HG02973 (cell line): ENCODE measurements around the gene GABRB2.
"Not testable (repeated sequence)": the region's sequence is repeated elsewhere in the genome, so short reads cannot be mapped to it uniquely, and the experiment has no call there.

Experiments used
- ATAC-seq: cut with Tn5 transposase; IDR thresholded peaks from one replicate; pipeline ENCODE4 v1.9.1; 2021; ENCODE audit warnings: moderate library complexity; ENCODE audit not compliant: unreplicated experiment

Gene GABRB2

DNA sequence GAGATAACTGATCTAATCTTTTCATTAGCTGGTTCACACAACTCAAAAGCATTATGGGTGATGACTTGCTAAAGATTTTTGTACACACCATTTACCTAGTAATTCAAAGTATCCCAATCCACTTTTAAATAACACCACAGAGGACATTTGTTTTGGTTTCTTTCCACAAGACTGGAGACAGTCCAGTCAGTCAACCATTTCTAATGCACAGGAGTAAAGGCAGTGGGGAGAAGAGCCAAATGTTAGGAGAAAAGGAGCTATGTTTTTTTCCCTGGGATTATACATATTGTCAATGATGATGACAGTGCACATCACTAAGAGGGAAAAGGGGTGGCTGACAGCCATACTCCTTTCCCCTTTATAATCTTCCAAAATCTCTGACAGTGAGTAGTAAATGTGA, 240.9 kb downstream of the GABRB2 start:
- ATAC-seq, result no peak

DNA sequence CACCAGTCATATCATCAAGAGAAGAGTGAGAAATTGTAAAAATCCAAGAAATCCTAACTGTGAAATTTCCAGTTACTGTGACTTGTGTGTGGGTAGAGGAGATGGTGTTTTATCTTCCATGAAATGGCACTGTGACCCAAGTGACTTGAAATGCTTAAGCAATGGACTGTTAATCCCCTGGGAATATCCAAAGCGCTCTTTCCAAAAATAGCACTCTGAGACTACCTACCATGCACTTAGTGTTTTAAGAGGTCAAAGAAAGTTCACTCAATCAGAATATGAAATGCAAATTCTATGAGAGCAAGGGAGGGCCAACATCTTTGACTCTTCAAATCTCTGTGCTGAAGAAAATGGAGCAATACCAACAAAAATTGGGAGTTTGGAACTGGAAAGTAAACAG, 244.0 kb downstream of the GABRB2 start:
- ATAC-seq, result no peak

DNA sequence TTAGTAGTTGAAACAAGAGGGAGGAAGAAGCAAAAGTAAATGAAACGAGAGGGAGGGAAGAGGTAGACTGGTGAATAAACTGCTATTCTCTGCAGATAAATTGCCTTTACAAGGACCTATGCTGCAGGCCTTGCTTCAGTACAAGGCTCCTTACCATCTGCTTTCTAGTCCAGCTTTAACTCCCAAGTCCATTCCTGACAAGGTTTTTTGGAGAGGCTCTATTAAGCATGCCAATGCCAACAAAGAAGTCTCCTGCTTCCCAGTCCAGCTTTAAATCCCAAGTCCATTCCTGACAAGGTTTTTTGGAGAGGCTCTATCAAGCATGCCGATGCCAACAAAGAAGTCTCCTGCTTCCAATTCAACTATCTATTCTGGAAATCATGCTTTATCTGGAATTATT, 244.9 kb downstream of the GABRB2 start:
- no peak for ATAC-seq

DNA sequence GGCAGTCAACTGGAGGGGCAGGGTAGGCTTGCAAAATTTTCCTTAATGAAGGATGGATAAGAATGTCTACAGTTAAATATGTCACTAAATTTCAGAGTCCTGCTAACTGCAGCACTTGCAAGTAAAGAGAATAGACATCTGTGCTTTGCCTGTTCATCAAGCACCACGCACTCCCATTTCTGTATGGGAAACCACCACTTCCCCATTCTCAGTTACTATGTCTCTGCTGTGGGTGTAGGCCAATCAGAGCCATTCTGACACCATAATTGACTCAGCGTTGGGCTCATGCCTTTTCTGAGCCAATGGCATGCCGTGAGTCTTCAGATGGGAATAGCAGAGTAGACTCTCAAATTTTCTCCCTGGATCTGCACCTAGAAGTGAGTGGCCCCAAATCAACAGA, 247.5 kb downstream of the GABRB2 start:
- ATAC-seq, result peak; percentile 95

DNA sequence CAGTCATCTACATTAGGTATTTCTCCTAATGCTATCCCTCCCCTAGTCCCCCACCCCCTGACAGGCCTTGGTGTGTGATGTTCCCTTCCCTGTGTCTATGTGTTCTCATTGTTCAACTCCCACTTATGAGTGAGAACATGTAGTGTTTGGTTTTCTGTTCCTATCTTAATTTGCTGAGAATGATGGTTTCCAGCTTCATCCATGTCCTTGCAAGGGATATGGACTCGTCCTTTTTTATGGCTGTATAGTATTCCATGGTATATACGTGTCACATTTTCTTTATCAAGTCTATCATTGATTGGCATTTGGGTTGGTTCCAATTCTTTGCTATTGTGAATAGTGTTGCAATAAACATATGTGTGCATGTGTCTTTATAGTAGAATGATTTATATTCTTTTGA, 249.1 kb downstream of the GABRB2 start:
- not testable (repeated sequence) for ATAC-seq

DNA sequence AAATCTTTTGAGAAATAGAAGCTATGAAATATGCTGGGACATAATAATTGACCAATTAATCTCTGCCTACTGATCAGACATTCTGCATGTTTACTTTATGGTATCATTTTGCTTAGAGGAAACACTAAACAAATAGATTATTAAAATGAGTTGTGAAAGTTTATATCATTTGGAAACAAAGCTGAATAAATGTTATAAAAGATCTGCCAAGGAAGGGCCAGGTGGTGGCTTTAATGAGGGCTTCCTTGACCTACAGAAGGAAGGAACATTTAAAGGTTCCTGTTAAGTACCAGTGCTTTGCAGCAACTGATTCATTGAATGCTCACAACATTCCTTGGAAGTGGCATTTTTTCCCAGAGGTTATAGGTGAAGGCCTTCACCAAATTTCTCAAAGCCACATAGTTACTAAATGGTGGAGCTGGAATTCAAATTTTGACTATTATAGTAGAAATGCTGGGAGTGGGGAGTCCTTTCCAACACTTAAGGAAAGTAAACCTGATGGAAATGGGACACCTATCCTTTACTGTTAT, 250.7 kb downstream of the GABRB2 start:
- no peak for ATAC-seq

DNA sequence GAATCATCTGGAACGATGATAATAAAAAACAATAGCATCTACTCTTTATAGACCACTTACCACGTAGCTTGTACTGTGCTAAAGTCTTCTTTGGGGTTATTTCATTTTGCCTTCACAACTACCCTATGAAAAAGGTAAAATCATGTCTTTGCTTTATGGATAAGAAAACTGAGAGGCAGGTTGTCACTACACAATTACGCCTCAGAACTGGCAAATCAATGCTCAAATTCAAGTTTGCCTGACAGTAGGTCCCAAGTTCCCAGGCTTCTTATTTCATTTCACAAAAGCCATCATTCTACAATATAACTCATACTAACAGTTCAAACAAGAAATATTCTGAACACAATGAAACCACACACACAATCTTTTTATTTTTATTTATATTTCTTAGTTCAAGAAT, 258.5 kb downstream of the GABRB2 start:
- ATAC-seq, result no peak

DNA sequence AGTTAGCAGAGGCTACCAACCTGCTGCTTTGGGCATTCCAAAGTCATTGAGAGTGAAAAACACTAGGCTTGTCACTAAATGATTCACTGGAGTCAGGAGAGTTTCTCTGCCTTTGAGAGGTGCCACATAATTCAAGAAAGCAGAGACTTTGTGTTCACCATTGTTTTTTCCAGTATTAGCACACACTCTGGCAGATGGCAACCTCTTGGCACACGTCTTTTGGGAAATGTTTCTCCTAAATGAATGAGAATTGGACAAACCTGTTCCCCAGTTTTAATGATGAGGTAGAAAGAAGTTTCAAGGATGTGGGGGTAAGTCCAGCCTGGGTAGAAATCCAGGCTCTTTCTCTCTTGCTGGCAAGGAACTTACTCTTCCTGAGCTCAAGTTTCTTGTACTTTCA, 259.1 kb downstream of the GABRB2 start:
- ATAC-seq, result no peak

DNA sequence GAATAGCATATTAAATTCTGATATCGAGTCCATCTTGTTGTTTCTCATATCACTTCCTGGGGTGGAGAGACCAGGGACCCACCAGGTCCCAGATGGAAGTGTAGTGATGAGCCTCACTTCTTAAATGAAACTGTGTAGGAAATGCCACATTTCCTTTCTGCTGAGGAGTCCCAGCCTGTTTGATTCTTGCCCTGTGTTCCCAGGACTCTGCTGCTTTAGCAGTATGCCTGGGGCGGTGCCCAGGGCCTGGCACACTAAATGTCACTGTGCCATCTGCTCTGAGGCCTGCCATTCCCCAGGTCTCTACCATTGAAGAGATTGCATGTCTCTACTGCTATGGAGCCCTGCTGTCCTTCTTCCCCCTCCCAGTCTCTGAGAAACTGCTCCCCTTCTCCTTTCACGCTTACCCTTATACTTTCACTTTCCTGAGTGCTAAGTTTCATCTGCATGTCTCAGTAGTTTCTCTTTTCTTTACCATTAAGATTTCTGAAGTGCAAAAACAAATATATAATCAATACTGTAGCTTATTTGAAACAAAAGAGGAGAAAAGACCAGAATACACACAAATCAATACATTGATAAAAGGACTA, 260.4 kb downstream of the GABRB2 start:
- ATAC-seq, result peak; percentile 98

DNA sequence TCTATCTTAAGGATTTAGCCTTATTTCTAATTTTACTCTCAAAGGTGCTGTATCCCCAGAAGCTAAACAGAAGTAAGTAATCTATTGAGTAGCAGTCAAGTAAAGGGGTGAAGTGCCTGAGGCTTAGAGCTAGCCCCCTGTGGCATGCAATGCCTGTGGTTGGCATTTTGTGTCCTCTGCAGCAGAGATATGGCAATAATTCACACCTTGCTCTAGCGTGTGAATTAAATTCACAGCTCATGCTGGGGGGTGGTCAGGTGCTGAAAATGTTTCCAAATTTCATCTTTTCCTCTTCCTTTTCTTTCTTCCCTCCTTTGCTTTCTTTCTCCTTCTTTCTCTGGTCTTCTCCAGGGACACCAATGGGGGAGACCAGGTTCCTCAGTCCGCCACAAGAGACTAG, 262.1 kb downstream of the GABRB2 start:
- ATAC-seq, result no peak

DNA sequence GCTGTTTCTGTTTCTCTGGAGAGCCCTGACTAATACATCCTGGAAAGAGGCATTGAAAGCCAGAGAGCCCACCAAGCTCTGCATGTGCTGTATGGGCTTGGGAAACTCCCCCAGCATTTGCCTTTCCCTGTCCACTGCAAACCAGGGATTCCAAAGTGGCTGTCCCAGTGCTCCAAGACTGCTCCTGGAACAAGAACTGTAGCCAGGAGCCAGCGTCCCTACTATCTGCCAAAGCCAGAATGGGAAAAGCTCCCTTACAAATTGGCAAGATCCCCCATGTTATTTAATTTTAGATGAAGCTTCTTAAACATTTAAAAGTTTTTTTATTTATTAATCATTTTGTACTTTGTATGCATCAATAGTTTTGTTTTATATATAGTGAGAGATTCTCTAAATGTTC, 263.2 kb downstream of the GABRB2 start:
- no peak for ATAC-seq

DNA sequence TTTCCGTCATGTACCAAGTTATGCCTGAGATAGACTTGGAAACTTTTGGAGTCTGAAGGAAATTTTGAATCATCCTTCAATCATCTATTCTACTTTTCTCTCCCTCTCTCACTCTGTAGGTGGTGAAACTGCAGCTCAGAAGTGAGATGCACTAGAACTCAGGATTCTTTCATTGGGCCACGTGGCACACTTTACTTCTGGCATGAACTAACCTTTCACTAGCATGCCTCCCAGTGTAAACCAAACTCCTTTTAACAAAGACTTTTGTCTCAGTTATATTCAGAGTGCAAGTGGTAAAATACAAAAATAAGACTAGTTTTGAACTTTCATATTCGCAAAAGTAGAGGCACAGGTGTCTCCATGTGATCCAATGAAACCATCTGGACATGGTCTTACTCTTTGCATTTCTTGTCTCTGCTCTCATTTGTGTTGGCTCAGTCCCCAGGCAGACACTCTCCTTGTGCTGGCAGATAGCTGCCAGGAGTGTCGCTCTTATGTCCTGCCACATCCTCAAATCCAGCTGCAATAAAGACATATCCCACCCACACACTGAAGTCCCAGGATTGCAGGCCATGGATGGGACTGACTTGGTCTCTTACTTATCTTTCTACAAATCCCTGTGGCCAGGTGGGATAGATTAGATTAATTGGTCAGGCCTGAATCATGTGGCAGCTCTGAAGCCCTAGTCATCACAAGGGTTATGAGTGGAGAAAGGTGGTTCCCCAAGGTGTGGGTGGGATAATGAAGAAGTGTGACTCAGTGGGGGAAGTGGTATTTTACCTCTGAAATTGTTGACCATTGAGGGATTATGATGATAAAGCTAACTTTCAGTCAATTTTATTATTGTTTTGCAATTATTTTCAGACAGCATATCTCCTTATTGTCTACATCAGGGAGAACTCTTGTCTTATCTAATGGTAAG, 267.5 kb downstream of the GABRB2 start:
- ATAC-seq, result peak; percentile 77

DNA sequence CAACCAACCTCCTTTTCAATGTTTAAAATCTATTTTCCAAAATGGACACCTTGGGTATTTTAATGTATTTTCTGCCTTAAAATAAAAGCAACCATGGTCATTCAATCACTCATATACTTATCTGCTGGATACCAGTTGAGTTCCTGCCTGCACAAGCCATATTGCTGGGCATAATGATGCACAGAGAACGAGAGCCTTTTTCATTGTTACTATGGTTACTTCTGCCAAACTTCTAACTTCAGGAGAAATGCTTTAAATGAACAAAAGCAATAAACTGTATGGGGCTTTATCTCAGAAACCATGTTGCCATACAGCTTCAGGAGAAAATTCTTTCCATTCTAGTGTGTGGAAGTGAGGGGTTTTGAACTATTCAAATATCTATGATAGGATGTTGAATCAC, 269.5 kb downstream of the GABRB2 start:
- no peak for ATAC-seq

DNA sequence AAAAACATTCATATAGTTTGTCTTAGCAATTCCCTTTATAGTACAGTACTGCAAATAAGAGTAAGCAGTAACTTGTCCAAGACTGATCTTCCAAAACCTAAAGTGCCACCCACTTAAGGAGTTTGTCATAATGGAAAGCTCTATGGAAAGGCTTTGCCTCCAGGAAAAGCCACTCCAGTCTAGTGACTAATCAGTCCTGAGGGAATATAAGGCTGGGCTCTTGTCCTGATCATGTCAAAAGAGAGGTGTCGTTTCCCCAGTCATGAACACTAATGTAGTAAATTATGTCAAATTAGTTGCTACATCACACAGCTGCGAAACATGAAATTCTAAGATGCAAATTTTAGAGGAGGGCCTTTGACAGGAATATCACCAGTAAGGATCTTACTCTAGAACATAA, 271.6 kb downstream of the GABRB2 start:
- no peak for ATAC-seq

DNA sequence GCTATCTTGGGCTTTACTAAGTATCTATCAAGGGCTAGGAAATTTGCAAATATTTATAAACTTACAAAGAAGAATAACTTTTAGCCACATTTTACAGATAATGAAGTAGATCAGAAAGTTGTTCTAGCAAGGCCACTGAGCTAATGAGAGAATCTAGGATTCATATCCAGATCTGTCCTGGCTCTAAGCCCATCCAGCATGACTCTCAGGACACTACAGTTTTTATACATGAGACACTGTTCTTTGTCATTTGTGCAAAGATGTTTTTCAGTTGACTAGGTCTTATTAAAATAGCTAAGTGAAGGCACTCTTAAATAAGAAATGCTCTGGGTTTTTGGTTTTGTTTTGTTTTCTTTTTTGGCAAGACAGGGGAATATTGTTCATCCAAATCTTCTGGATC, 273.1 kb downstream of the GABRB2 start:
- ATAC-seq, result no peak

DNA sequence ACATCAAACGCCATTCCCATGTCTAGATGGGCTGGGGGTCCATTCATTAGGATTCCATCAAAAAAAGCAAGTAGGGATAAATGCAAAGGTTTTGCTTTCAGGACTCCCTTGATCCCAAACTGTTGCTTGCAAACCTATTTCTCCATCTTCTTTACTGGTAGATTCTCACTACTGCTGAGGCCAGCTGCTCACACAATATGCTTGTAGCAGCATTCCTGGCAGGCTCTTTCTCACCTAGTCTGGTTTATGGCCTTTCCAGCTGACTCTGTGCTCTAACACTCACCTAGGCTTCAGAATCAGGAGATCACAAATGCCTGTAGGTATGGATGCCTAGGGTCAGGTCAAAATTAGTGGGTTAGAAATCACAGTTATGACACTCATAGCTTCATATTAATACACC, 274.7 kb downstream of the GABRB2 start:
- ATAC-seq, result no peak

DNA sequence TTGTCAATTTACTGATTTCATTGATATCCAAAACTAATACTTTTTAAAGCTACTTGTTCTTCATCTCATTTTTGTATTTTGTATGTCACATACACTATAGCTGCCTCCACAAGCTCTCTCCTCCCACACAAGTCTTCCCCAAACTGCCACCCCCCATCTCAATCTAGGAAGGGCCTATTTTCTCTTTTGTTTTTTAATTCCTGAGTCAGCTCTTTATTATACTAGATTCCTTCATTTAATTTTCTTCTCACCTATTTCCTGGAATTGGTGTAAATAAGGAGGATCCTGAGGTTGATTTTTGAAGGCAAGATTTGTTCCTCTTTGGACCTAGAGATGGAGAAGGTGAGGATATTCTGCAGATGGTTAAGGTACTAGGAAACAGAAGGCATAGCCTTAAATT, 277.4 kb downstream of the GABRB2 start:
- ATAC-seq, result no peak

DNA sequence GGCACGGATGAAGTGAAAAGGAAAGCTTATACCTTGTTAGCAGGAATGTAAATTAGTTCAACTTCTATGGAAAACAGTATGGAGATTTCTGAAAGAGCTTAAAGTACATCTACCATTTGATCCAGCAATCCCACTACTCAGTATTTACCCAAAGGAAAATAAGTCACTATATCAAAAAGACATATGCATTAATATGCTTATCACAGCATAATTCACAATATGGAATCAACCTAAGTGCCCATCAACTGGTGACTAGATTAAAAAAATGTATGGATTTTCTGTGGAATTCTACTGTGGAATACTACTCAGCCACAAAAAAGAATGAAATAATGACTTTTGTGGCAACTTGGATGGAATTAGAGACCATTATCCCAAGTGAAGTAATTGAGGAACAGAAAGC, 279.6 kb downstream of the GABRB2 start:
- ATAC-seq, result no peak

DNA sequence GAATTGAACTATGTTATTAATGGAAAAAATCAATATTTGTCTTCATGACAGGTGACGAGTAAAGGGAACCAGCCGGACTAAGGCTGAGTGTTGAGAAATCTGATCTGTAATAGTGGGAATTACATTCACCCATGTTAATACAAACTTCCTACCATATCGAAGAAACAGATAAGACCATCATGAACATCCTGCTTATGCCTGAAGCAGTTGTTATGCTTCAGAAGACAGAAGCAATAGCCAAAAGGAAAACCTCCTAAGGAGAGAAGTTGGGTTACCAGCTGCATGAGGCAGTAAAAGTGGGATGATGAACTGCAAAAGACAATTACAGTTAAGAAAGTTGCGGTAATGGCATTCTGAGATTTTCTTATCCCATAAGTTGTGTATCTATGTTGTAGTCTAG, 281.5 kb downstream of the GABRB2 start:
- no peak for ATAC-seq

DNA sequence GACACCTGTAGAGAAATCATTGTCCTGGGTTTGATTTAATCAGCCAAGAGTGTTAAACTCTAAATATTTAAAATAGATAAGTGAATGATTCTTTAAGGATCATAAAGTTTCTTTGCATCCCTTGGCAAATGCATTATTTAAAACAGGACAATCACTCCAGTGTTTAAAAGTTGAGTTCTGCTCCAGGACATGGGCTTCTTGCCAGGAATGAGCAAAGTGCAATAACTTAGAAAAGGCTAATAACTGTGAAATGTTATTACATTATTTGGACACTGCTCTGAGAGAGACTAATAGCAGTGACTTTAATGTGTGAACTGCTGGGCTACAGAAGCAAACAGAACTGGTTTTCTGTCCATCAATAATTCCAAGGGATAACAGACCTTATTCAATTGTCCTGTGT, 283.3 kb downstream of the GABRB2 start:
- no peak for ATAC-seq

DNA sequence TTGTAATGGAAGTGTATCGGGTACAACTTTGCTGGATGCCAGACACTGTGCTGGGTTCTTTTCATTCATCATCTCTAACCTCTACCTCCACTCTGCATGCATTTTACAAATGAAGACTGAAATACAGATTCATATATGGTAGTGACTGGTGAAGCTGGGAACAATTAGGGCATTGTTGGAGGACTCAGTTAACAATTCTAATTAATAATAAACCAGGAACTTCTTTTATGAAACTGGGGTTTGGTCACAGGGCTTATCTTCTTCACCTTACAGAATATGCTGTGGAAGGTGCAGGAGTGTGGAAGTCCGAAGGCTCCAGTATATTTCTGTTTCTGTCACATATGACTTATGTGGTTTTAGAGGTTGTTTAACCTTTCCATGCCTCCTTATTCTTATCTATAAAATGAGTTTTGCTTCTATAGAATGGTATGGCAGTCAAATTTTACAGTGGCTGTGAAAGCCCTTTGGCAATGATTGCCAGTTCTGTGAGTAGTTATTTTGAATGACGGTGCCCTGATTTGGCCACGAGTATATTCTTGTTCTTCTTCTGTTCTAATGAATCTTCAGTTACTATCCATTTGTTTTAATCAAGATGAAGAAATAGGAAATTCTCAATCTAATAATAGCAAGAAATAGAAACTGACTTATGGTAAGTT, 284.7 kb downstream of the GABRB2 start:
- ATAC-seq, result no peak

DNA sequence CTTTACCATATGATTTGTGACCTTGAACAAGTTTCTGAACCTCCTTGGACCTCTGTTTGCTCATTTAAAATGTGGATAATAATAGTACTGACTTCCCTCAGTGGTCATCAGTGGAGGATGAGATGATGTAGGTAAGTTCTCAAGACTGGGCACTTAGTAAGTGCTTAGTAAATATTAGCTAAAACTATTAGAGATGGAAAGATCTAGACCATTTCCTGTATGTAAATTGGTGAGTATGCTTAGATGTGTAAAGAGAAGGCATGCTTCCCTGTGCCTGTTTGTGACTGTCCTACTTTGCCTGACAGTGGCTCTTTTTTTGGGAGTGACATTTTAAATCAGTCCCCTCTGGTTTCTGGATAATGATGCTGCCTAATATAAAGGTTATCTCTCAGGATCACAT, 288.1 kb downstream of the GABRB2 start:
- no peak for ATAC-seq
